WERI-Rb-1 (cell line): ENCODE data around the gene TSPAN18.

Experiments used
- DNase-seq: peaks from one replicate; pipeline ENCODE4 v3.0.0-alpha.2; 2020
- H3K27ac ChIP-seq: fragments of 250-450 bp; sonication (Bioruptor Pico); 2 replicates; pipeline ENCODE4 v1.5.1; 2020; ENCODE audit warnings: mild to moderate bottlenecking, moderate library complexity
- H3K27me3 ChIP-seq: fragments of 250-450 bp; sonication (Bioruptor Pico); 2 replicates; pipeline ENCODE4 v1.5.1; 2021; ENCODE audit warnings: mild to moderate bottlenecking, low read depth, moderate library complexity; ENCODE audit not compliant: insufficient read depth, severe bottlenecking
- H3K36me3 ChIP-seq: fragments of 250-450 bp; sonication (Bioruptor Pico); 2 replicates; pipeline ENCODE4 v1.5.1; 2020; ENCODE audit warnings: mild to moderate bottlenecking, moderate library complexity
- H3K4me3 ChIP-seq: 2 replicates; pipeline ENCODE4 v1.5.1; 2011; ENCODE audit warnings: low read depth, mild to moderate bottlenecking, control low read depth, low read length
- H3K9me3 ChIP-seq: fragments of 250-450 bp; sonication (Bioruptor Pico); 2 replicates; pipeline ENCODE4 v1.5.1; 2021; ENCODE audit warnings: mild to moderate bottlenecking, moderate library complexity; ENCODE audit not compliant: severe bottlenecking
- CTCF ChIP-seq: IDR thresholded peaks from 2 replicates; pipeline ENCODE4 v1.5.1; 2011; ENCODE audit warnings: low read depth, mild to moderate bottlenecking, control low read depth, inconsistent platforms, low read length

Gene TSPAN18

GRCh38 chr11:44853666-44854065 is 126.9 kb downstream of the TSPAN18 start:
- Histone ChIP-seq H3K27me3 (no peaks in the 10 kb centered on the region), H3K9me3 (no peaks in the 10 kb centered on the region), H3K36me3 (no peaks in the 10 kb centered on the region), H3K27ac (no peak overlapping the region), H3K4me3 (no peak overlapping the region)
- DNase-seq, result no peak
- TF ChIP-seq CTCF, result no peak

- H3K9me3 ChIP-seq, result no peaks in the 10 kb centered on the region
- H3K27ac ChIP-seq, result no peak overlapping the region
- no peak overlapping the region for H3K4me3 ChIP-seq
- no peaks in the 10 kb centered on the region for H3K36me3 ChIP-seq
- no peaks in the 10 kb centered on the region for H3K27me3 ChIP-seq
- DNase-seq, result no peak
- no peak for TF ChIP-seq CTCF
These were observed 127.3 kb downstream of the TSPAN18 start for GRCh38 chr11:44854086-44854485.

- Histone ChIP-seq H3K36me3 (no peaks in the 10 kb centered on the region), H3K9me3 (no peaks in the 10 kb centered on the region), H3K27me3 (no peaks in the 10 kb centered on the region), H3K4me3 (no peak overlapping the region), H3K27ac (no peak overlapping the region)
- DNase-seq, result no peak
- TF ChIP-seq CTCF, result no peak
These were observed 128.2 kb downstream of the TSPAN18 start for GRCh38 chr11:44854741-44855492.

- TF ChIP-seq CTCF, result no peak
- H3K27ac ChIP-seq, result no peak overlapping the region
- no peaks in the 10 kb centered on the region; the same call in 1 of the 2 replicates for H3K36me3 ChIP-seq
- DNase-seq, result no peak
- H3K9me3 ChIP-seq, result no peaks in the 10 kb centered on the region
- H3K27me3 ChIP-seq, result no peaks in the 10 kb centered on the region
- no peak overlapping the region for H3K4me3 ChIP-seq
These were observed 128.7 kb downstream of the TSPAN18 start for GRCh38 chr11:44855493-44855849.

GRCh38 chr11:44857490-44858090 is 130.8 kb downstream of the TSPAN18 start:
- Histone ChIP-seq H3K27me3 (no peaks in the 10 kb centered on the region), H3K9me3 (no peaks in the 10 kb centered on the region), H3K36me3 (no peaks in the 10 kb centered on the region; the same call in 1 of the 2 replicates), H3K27ac (no peak overlapping the region), H3K4me3 (no peak overlapping the region)
- no peak for DNase-seq
- no peak for TF ChIP-seq CTCF
